Inflammatory macrophage treated with lipopolysaccharide for 4 hours (primary cell): ENCODE measurements around the gene KCNS1.
"Not testable (repeated sequence)": the region's sequence is repeated elsewhere in the genome, so short reads cannot be mapped to it uniquely, and the experiment has no call there.

Source experiments
- DNase-seq: peaks from one replicate; pipeline ENCODE4 v3.0.0-alpha.2; 2020

Gene KCNS1, protein sequence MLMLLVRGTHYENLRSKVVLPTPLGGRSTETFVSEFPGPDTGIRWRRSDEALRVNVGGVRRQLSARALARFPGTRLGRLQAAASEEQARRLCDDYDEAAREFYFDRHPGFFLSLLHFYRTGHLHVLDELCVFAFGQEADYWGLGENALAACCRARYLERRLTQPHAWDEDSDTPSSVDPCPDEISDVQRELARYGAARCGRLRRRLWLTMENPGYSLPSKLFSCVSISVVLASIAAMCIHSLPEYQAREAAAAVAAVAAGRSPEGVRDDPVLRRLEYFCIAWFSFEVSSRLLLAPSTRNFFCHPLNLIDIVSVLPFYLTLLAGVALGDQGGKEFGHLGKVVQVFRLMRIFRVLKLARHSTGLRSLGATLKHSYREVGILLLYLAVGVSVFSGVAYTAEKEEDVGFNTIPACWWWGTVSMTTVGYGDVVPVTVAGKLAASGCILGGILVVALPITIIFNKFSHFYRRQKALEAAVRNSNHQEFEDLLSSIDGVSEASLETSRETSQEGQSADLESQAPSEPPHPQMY

DNA sequence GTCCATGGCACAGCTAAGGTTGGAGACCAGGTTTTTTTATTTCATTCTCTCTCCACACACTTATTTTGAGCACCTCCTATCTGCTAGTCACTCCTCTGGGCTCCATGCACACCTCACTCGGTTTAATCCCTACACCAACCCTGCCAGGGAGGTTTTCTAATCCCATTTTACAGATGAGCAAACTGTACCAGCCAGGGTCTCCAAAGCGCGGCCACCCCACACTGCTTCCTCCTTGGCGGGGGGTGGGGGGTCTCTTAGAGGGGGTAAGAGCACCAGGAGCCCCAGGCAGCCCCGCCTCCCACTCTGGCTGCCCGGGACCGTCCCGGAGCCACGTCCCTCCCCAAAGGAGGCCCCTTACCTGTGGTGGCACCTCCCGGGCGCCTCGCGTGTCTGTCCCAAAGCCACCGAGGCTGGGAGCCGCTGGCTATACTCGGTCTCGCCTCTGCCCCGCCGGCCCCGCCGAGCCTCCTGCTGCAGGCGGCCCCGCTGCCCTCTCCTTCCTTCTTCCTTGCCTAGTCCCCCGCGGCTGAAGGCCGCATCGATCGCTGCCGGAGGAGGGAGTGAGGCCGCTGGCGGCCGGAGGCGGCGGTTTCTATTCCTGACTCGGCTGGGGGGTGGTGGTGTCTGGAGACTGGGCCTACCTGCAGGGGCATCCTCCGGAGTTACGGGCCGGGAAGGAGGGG lies at the start of gene KCNS1:
Gene KCNS1, minus strand, starts transcription at position 565 of the 683 bp plus-strand sequence. CDS start 1,891 bp downstream, outside the sequence.
- no peak for DNase-seq

DNA sequence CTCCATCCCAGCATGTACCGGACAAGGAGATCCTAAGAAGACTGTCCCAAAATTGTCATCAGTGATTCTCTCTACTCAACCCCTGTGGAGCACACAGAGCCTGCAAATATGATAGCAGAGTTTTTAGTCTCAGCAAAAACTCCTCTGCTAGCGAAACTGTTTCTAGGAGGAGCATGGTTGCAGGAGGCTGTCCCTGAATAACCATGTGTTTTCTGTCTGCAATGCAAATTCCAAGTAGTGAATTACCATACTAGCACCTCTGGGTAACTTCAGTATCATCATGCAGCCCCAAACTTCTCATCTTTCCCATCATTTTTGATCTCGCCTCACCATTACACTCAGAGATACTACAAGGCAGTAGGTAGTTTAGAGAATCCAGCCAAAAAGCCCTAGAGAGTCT lies 48.1 kb upstream of the KCNS1 start:
- no peak for DNase-seq

DNA sequence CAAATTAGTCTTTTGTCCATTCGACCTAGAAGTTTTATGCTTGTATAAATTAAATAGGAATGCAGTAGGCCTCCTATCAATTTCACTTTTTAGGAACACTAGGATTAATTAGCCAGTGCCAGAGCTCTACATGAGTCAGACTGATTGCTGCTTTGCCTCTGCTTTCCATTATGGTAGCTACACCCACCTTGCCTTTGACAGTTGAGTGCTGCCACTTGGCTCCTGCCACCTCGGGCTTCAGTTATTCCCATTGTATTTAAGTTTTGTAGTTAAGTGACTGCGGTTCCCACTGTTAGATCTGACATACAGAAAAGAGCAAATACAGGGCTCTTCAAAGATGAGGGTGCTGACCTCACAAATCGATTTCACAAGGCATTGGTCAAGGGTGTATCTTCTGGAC lies 39.9 kb upstream of the KCNS1 start:
- DNase-seq: no peak

DNA sequence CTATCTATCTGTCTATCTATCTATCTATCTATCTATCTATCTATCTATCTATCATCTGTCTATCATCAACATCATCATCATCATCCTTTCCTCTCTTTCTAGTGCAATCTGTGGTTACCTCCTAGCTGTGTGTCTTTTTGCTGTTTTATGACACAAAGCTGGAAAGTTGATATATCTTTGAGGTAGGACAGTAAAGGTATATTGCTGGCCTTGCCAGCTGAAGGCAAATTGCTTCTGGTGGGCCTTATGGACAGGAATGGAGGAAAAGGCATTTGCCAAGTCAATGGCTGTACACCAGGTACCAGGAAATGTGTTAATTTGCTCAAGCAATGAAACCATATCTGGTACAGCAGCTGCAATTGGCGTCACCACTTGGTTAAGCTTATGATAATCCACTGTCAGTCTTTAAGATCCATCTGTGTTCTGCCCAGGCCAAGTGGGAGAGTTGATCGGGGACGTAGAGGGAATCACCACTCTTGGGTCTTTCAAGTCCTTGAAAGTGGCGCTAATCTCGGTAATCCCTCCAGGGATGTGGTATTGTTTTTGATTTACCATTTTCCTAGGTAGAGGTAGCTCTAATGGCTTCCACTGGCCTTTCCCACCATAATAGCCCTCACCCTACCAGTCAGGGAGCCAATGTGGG lies 38.9 kb upstream of the KCNS1 start:
- DNase-seq: not testable (repeated sequence)

DNA sequence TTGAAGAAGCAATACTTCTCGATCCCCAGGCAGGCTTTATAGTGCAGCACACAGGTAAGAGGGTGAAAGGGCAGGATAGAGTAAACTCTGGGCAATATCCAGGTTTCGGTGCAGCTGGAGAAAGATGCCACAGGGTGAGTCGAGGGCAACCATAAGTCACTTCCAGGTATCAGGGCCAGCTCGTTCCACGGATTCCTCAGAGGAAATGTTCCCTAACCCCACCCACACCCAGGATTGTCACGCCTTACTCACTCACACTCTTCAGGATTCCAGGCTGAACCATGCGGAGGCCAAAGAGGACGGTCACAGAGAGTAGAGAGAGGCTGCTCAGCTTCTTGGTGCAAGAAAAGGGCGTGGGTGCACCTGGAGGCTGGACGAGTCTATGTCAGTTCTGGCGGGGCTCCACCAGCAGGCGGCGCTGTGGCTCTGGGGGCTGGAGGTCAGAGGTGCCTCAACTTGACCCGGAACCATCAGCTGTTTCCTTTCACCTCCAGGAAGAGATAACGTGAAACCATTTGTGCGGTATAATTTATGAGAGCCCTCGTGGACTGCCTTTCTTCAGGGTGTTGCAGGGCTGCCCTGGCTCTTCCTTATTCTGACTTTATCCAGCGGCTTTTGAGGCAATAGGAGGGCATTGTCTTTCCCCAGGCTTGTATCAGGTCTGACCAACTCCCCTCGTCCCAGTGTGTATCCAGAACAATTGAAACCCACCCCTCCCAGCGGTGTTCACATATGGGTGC lies 37.8 kb upstream of the KCNS1 start:
- peak; percentile 73 for DNase-seq

DNA sequence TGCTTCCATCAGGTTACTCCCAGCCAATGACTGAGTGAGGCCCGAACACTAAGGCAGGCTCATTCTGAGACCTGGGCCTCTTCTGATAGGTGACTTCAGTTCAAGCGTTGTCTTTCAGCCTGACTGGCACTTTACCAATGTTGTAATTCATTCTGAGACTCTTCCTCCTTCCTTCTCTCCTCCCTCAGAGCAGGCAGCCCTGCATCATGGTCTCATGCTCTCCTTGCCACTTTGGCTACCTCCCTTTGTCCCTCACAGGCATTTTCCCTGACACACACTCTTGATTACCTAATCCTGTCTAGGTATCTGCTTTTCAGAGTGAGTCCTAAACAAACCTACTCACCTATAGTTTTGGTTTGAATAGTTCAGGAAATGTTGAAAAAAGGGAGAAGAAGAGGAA lies 36.0 kb upstream of the KCNS1 start:
- no peak for DNase-seq

DNA sequence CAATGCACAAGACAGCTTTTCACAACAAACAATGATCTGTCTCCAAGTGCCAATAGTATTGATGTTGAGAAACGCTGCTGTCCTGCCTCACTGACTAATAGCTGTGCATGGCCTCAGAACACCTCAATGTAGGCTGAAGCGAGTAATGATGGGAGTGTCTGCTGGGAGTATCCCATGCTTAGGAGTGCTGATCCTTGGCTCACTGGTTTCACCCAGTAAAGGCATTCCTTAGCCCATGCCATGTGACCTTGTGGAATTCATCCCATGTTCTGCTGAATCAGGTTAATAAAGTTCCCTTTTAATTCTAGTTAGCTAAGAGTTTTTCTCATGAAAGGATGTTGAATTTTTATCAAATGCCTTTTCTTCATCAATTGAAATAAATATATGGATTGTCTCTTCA lies 27.2 kb upstream of the KCNS1 start:
- DNase-seq: no peak

DNA sequence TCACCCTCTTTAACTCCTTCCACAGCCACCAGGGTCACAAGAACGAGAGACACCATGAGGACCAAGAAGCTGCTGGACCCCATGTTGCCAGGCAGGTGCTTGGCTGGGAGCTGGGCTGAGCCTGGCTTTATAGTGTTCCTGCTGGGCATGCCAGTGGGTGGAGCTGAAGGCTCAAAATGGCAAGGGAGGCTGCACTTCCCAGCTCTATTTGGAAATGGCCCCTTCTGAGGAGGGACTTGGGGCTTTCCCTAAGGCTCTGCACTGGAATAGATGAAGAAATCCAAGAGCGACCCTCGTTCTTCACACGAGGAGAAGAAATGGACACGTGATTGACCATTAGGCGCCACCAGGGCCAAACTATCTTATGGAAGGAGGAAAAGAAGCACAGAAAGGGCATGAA lies 23.4 kb upstream of the KCNS1 start, which contains the start of gene WFDC12:
Gene WFDC12, minus strand, starts transcription at position 101 of the 400 bp plus-strand sequence. Its CDS starts 18 bp downstream, at position 83.
- no peak for DNase-seq

DNA sequence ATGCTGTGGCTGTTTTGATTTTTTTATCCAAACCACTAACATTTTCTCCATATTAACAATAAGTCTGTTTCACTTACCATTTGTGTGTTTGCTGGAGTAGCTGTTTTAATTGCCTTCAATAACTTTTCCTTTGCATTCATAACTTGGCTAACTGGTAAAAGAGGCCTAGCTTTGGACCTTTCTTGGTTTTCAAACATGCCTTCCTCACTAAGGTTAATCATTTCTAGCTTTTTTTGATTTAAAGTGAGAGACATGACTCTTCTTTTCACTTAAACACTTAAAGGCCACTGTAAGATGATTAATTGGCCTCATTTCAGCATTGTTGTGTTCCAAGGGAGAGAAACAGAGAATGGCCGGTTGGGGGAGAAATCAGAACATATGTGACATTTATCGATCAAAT lies 20.5 kb upstream of the KCNS1 start:
- DNase-seq: no peak

DNA sequence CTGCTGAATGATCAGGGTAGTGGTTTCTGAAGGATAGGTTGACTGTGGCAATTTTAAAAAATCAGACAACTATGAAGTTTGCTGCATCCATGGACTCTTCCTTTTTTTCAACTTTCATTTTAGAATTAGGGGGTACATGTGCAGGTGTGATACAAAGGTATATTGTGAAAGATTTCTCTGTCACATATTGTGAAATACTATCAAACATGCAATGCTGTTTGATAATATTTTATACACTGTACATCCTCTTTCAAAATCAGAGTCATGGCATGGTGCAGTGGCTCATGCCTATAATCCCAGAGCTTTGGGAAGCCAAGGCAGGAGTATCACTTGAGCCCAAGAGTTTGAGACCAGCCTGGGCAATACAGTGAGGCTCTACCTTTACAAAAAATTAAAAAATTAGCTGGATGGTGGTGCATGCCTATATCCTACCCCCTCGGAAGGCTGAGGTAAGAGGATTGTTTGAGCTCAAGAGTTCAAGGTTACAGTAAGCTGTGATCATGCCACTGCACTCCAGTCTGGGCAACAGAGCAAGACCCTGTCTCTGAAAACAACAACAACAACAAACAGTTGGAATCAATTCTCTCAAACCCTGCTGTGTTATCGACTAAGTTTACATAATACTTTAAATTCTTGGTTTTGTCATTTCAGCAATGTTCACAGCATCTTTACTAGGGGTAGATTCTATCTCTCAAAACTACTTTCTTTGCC lies 18.8 kb upstream of the KCNS1 start:
- DNase-seq: no peak

DNA sequence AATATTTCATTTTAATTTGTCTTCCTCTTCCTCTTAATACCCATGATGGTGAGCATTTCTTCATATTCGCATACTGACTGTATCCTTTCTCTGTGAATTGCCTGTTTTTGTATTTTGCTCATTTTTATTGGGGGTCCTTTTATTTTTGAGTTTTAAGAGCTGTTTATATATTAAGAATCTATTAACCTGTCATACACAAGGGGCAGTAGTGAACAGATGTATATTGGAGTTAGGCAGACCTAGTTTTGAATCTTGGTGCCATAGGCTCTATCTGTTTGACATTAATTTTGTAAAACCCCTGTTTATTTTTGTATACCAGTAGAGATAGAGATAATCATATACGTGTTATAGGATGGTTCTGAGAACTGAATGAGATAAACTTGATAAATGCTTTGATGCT lies 17.1 kb upstream of the KCNS1 start:
- DNase-seq: no peak

DNA sequence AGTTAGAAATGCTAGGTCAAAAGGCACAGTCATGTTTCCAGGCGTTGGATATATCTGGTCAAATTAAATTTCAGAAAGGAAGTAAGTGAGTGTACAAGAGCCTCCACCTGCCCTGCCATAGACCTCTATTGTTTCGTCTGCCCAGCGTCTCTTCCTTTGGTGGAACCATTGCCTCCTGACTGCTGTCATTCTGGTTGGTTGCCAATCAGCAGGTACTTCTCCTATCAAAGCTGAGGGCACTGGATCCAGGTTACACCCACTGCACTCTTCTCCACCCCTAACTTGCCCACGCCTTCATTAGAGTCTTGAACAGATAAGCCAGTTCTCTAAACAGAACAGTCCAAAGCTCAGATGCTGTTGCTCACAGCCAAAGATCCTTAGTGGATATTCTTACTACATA lies 16.7 kb upstream of the KCNS1 start:
- DNase-seq: no peak

DNA sequence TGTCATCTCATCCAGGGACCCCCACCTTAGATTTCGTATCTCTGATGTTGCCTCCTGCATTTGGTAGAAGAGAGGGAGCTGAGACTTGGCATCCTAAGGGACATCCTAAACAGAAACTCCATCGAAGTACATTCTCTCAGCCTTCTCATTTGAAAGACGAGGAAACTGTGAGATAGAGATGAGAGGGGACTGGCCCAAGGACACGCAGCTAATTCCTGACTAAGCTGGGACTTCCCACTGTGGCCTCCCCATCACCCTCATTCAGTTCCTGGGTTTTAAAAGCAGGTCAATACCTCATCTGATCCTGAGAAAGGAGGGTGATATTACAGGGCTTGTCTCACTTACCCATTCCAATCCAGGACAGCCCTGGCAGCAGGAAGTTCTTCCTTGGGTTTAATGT lies 14.9 kb upstream of the KCNS1 start:
- DNase-seq: no peak

DNA sequence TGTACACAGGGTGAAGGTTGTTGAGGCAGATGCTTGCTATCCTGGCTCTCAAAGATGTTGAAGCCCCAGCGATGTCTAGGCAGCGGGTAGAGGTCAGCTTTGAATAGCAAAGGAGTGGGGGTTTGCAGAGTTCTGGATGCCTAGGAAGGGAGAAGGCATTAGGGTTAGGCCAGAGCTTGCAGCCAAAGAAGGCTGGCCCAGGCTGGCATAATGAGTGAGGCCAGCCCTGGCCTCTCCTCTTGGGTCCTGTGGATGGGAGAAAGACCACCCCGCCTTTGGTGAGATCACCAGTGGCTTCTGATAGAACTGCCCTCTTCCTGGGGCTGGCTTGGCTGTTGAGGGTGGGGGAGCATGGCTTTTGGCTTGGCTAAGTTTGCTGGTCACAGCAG lies 14.5 kb upstream of the KCNS1 start:
- DNase-seq: no peak

DNA sequence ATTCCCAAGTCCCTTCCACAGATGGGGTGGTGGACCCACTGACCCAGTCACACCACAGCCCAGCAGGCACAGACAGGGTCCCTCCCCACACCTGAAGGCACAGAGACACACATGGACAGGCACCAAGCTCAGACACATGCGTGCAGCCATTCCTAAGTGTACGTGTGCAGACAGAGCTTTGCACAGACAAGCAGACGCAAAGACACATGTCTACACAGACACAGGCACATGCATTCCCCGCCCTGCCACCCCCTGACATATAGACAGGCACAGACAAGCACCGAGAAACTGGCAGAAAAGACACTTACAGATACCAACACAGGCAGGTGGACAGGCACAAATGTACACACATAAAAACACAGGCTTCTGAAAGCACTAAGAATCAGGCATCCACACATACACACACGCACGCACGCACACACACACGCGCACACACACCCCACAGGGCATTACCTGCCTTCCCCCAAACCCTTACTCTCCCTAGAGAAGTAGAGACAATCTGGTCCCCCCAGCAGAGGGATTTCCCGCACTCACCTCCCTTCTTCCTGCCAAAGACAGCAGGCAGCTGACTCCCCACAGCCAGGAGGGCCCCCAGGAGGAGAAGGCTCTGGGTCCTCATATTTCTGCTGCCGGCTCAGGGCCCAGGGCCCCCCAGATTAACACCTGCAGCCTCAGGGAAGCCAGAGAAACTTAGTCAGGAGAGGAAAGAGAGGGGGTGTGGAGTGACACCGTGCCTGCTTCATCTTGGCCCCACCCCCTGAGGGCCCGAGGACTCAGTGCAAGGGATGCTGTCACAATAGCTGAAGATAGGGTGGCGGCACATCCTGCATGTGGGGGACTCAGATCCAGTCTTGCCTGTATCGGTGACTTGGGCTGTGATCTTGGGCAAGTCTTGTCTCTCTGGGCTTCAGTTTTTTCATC lies 13.8 kb upstream of the KCNS1 start, which contains the start of gene WFDC5:
Gene WFDC5, minus strand, starts transcription at position 710 of the 921 bp plus-strand sequence. Its CDS starts 91 bp downstream, at position 619.
- no peak for DNase-seq

DNA sequence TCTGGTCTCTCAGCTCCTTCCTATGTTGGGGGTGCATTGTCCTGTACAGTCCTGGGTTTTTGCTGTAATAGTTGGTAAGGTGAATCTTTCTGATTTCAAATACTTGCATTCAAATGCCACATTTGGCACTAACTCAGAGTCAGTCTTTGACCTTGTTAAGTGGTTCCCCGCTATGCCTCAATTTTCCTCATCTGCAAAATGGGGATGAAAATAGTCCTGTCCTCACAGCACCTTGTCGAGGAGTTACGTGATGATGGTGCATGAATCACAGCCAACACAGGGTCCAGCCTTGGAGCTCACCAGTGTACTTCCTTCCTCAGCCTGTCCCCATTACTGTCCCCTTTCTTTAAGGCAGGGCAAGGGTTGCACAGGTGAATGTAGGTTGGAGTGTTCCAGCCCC lies 12.9 kb upstream of the KCNS1 start:
- no peak for DNase-seq

DNA sequence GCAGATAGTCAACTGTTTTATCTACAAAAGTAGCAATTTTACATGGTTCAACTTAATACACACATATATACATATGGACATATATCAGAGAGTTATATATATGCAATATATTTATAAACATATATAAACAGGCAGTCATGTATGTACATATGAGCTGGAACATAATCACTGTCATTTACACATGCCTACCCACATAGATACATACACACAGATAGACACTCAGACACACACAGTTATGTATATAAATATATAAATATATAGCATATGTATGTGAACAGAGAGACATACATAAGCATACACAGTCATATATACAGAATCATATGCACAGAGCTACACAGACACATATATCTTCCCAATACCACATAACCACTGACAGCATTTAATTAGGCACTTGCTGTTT lies 11.8 kb upstream of the KCNS1 start:
- DNase-seq: no peak

DNA sequence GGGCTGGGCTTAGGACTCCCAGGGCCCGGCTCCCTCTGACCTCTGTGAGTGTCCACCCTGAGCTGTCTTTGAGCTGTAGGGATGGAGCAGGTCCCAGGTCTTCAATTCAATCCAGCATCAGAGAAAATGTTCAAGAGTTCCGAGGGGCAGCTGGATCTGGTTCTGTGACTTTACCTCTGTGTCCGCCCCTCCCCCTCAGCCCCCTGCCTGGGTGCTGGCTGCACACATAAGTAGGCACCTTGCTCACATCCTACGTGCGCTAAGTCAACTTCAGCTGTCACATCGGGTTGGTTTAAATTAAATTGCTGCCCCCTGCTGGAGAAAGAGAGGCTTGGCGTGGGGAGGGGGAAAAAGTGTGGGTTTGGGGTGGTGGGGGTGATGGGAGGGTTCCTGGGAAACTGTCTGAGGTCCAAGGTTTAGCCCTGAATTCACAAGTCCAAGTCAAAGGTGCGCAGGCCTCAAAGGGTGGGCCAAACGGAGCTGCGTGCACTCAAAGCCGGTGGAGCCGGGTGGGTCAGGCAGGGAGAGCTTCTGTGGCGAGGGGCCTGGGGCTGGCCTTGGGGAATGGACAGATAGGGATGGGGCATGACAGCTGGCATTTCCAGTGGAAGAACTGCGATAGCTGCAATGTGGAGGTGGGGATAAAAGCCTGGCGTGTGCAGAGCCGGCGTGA lies 11.0 kb upstream of the KCNS1 start:
- no peak for DNase-seq

DNA sequence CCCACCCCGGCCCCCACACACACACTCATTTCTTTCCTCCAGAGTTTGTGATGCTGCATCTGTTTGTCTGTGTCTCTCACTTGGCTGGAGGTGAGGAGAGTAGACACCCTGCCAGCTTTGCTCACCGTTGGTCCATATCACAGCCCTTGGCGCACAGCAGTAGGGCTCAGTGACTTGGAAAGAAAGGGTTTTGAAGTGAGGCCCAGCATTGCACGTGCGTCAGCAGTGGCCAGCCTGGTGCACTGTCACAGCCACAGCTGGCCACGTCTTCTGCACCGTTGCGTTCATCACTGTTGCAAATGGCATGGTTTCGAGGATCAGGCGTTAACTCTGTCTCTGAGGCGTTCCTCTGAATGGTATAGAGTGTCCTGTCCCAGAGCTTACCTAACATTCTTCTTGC lies 10.4 kb upstream of the KCNS1 start:
- DNase-seq: no peak

DNA sequence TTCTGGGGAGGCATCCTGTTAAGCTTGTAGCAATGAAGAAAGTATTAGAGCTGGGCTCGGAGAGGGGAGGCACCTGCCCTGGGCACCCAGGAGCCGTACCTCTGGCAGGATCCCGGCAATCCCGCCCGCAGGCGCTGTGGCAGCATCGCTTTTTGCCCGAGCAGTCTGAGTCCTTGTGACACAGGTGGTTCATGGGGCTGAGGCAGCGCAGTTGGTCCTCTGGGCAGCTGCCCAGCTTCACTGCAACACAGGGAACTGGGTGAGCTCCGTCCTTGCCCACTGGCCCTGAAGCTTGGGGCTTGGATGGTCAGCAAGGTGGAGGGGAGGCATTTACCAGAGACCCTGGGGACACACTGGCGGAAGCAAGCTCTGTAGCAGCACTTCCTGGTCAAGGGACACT lies 9.4 kb upstream of the KCNS1 start:
- DNase-seq: no peak
